GM23248 (cell line): ENCODE results near the gene SARDH. TPM values are rescaled to one million over a fixed set of nuclear protein-coding genes. Genes with fewer than 3 reads are reported as not detected.

Experiments
- DNase-seq: peaks from one replicate; pipeline ENCODE4 v3.0.0-alpha.2; 2015
- H2AFZ ChIP-seq: fragments of 200-600 bp; sonication (generic); 2 replicates; pipeline ENCODE4 v1.6.1; 2016; ENCODE audit warnings: antibody characterized with exemption
- H3F3A ChIP-seq: fragments of 200-600 bp; sonication (generic); 2 replicates; pipeline ENCODE4 v1.6.1; 2016; ENCODE audit warnings: mild to moderate bottlenecking, antibody characterized with exemption, mixed run types; ENCODE audit not compliant: insufficient read depth
- H3K27ac ChIP-seq: fragments of 200-600 bp; sonication (generic); 2 replicates; pipeline ENCODE4 v1.5.1; 2016; ENCODE audit warnings: mild to moderate bottlenecking
- H3K27me3 ChIP-seq: fragments of 200-600 bp; sonication (generic); replicated peaks from 2 replicates; pipeline ENCODE4 v1.6.1; 2016; ENCODE audit warnings: mild to moderate bottlenecking; ENCODE audit not compliant: insufficient read depth
- H3K36me3 ChIP-seq: fragments of 200-600 bp; sonication (generic); 2 replicates; pipeline ENCODE4 v1.6.1; 2016; ENCODE audit warnings: low read depth, mild to moderate bottlenecking
- H3K4me1 ChIP-seq: fragments of 200-600 bp; sonication (generic); 2 replicates; pipeline ENCODE4 v1.6.1; 2016; ENCODE audit warnings: mild to moderate bottlenecking; ENCODE audit not compliant: insufficient read depth
- H3K4me2 ChIP-seq: fragments of 200-600 bp; sonication (generic); one replicate; pipeline ENCODE4 v1.6.1; 2016; ENCODE audit warnings: mild to moderate bottlenecking; ENCODE audit not compliant: unreplicated experiment
- H3K4me3 ChIP-seq: fragments of 200-600 bp; sonication (generic); 2 replicates; pipeline ENCODE4 v1.5.1; 2016; ENCODE audit warnings: mild to moderate bottlenecking
- H3K79me2 ChIP-seq: fragments of 200-600 bp; sonication (generic); 2 replicates; pipeline ENCODE4 v1.6.1; 2016; ENCODE audit warnings: mild to moderate bottlenecking; ENCODE audit not compliant: insufficient read depth
- H3K9ac ChIP-seq: fragments of 200-600 bp; sonication (generic); 2 replicates; pipeline ENCODE4 v1.6.1; 2016; ENCODE audit warnings: mild to moderate bottlenecking
- H3K9me2 ChIP-seq: fragments of 200-600 bp; sonication (generic); 2 replicates; pipeline ENCODE4 v1.6.1; 2016; ENCODE audit warnings: mixed run types, mild to moderate bottlenecking, moderate library complexity; ENCODE audit not compliant: insufficient read depth
- H3K9me3 ChIP-seq: fragments of 200-600 bp; sonication (generic); one replicate; pipeline ENCODE4 v1.6.1; 2017; ENCODE audit warnings: low read depth
- H4K20me1 ChIP-seq: fragments of 200-600 bp; sonication (generic); 2 replicates; pipeline ENCODE4 v1.6.0; 2016; ENCODE audit not compliant: insufficient read depth
- EZH2 ChIP-seq: fragments of 200-600 bp; sonication (generic); IDR thresholded peaks from 2 replicates; pipeline ENCODE4 v1.6.1; 2018; ENCODE audit warnings: antibody characterized with exemption, mild to moderate bottlenecking; ENCODE audit not compliant: insufficient read depth, poor library complexity, severe bottlenecking
- EZH2phosphoT487 ChIP-seq: fragments of 200-600 bp; sonication (generic); IDR thresholded peaks from 2 replicates; pipeline ENCODE4 v1.6.1; 2018; ENCODE audit warnings: antibody characterized with exemption, moderate library complexity, mild to moderate bottlenecking, low read depth; ENCODE audit not compliant: insufficient read depth
- WGBS, 2 experiments: methylation state at CpG; one replicate each; pipeline ENCODE4 v1.1.6; 2015 to 2017; ENCODE audit warnings: low lambda C conversion rate in 2 of 2, low coverage in 1 of 2; ENCODE audit errors: missing lambda C conversion rate in 2 of 2; 5-methylcytosine and 5-hydroxymethylcytosine counted together
- in situ Hi-C: fragments of 300-500 bp; cut with MboI; formaldehyde crosslinking; loops from 2 replicates; pipeline ENCODE4 v1.15.0; 2020
- polyA plus RNA-seq: library from polyadenylated mRNA; unstranded; fragments of >200 nt; fragmentation: Nextera tagmentation; extraction: Ambion mirVana; gene quantifications from 2 replicates; pipeline ENCODE4 v1.2.1, GENCODE V29; 2016
- total RNA-seq: library from RNA; depleted of rRNA; stranded (reverse); fragments of >200 nt; shearing (Covaris generic); gene quantifications from 2 replicates; pipeline ENCODE4 v1.2.3, GENCODE V29; 2014

The SARDH gene
- total and polyA plus RNA-seq, 2 experiments from 2014 or later: 0.16 to 2.4 TPM

DNA sequence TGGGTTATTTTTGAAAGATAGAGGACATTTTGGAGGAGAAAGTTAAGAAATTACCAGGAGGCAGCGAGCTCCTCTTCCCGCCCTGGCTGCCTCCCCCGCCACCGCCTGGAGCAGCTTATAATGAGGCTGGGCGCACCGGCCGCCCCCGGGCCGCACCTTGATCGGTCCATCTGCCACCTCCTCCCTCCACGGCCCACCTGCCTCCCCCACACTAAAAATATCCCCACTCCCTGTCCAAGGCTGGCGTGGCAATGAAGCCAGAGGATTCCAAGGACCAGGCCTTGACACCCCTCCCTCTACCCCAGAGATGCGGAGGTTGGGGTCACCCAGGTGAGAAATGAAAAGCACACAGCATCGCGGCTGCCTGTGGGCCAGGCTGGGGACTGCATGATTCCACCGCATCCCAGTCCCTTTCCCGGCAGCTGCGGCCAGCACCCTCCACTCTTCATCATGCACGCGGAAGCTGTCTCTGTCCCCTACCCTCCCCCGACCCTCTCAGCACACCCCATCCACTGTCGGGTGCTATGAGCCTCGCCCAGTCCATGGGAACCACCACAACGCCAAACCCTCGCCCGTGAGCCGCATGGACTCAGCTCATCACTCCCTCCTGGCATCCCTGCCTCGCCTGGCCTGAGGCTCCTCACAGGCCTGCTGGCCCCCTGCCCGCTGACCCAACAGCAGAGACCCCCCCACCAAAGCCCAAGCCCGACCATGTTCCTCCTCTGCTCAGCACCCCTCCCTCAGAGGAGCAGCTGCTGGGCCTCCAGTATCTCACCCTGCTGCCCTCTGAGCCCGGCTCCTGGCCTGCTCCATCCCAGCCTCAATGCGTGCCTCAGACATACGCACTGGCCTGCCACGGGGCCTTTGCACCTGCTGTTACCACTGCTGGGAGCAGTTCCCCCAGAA, 50.0 kb downstream of the SARDH start:
- 66 to 73% methylated on average over 27 to 34 of the region's 34 CpGs for WGBS, 2 experiments
- H3K27me3 ChIP-seq: peaks cover 2% of the 10 kb centered on the region; the same call in 1 of the 2 replicates
- no peak overlapping the region for H3K27ac ChIP-seq
- H2AFZ ChIP-seq: no peak overlapping the region
- no peak overlapping the region for H3K9ac ChIP-seq
- TF ChIP-seq EZH2phosphoT487 (no peak), EZH2 (no peak)
- H3K9me2 ChIP-seq: no peaks in the 10 kb centered on the region
- no peaks in the 10 kb centered on the region for H3K9me3 ChIP-seq
- H3K4me3 ChIP-seq: no peak overlapping the region
- no peaks in the 10 kb centered on the region for H3K36me3 ChIP-seq
- H4K20me1 ChIP-seq: no peaks in the 10 kb centered on the region
- H3K4me1 ChIP-seq: no peaks in the 10 kb centered on the region
- DNase-seq: no peak
- H3K4me2 ChIP-seq: no peak overlapping the region
- H3K79me2 ChIP-seq: no peaks in the 10 kb centered on the region
- in situ Hi-C loops: no loop called here
- H3F3A ChIP-seq: no peaks in the 10 kb centered on the region

DNA sequence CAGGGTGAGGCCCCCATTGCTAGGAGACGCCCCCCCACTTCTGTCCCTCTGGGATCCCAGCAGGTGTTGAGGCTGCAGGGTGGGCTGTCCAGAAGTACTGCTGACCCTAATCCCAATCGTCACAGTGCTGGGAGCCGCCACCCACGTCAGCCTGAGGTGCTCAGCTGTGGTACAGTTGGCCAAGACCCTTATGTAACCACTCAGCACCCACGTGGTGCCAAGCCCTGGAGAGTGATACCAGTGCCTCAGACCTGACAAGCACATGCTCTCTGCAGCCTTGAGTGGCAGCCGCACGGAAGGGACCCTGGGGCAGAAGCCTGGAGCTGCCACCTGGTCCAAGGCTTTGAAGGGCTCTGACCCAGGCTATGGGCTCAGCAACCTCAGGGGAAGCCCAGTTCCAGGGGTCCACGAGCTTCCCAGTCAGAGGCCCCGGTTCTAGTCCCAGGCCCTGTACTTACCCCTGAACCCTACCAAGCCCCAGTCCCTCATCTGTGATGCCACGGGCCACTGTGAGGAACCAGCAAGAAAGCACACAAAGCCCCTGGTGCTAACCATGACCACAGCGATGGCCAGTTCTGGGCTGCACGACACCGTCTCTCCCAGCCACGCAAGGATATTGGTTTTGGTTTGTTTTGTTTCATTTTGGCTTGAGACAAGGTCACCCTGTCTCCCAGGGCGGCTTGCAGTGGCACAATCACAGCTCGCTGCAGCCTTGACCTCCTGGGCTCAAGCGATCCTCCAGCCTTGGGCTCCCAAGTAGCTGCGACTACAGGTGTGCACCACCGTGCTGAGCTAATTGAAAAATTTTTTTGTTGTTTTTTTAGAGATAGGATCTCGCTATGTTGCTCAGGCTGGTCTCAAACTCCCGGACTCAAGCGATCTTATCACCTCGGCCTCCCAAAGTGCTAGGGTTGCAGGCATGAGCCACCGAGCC, 51.2 kb downstream of the SARDH start:
- H3K4me3 ChIP-seq: no peak overlapping the region
- 73 to 74% methylated on average over 24 of the region's 24 CpGs for WGBS, 2 experiments

DNA sequence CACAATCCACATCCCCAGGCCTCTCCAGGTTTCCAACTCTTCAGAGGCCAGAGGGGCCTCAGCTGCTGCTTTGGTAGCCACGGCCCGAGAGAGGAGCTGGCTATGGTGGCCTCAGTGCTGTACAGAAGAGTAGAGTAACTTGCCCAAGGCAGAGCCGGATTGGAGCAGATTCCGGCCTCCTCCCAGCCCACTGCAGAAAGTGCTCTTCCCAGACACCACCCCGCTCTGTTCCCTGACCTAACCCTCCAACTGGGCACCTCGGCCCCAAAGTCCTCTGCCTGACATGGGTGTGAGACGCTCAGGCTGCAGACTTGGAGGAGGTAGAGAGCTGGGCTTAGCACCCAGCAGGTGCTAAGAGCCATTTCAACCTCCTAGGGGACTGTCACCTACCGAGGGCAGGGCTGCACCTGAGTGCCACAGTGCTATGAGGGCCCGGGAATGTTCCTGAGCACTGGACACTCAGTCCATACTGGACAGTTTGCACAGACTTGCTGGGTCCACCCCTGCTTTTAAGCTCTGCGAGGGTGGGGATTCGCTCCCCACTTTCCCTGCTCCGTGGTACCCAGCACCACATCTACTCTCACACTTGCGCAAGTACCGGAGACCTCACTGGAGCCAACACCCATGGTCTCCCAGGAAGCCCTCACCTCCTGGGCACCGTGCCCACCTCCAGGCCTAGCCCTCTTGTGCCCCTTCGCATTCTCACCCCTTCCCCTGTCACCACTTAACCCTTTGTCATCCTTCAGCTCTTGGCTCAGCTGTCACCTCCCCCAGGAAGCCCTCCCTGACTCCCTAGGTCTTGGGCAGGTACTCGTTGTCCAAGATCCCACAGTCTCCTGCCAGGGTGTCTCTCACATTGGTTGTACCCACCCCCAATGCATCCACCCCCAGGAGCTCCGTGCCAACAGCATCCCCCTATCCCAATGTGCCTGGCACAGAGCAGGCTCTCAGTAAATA, 52.2 kb downstream of the SARDH start:
- H3K9me3 ChIP-seq: no peaks in the 10 kb centered on the region
- no peak overlapping the region for H3K9ac ChIP-seq
- no peak for DNase-seq
- in situ Hi-C loops: no loop called here
- H3K4me2 ChIP-seq: no peak overlapping the region
- TF ChIP-seq EZH2 (no peak), EZH2phosphoT487 (no peak)
- WGBS, 2 experiments: 63 to 64% methylated on average over 18 of the region's 18 CpGs
- H3K27me3 ChIP-seq: peaks cover 2% of the 10 kb centered on the region; the same call in 1 of the 2 replicates
- H3K79me2 ChIP-seq: no peaks in the 10 kb centered on the region
- H3K36me3 ChIP-seq: no peaks in the 10 kb centered on the region
- H3F3A ChIP-seq: no peaks in the 10 kb centered on the region
- H3K4me3 ChIP-seq: no peak overlapping the region
- H3K27ac ChIP-seq: no peak overlapping the region
- no peaks in the 10 kb centered on the region for H3K9me2 ChIP-seq
- H3K4me1 ChIP-seq: no peaks in the 10 kb centered on the region
- H2AFZ ChIP-seq: no peak overlapping the region
- no peaks in the 10 kb centered on the region for H4K20me1 ChIP-seq

More for the DNA sequence above, 51.2 kb downstream of the SARDH start:
- Histone ChIP-seq H3K27me3 (peaks cover 2% of the 10 kb centered on the region; the same call in 1 of the 2 replicates), H3K4me2 (no peak overlapping the region), H3K27ac (no peak overlapping the region), H3K79me2 (no peaks in the 10 kb centered on the region), H3K4me1 (no peaks in the 10 kb centered on the region), H3K9me2 (no peaks in the 10 kb centered on the region), H3K9ac (no peak overlapping the region), H4K20me1 (no peaks in the 10 kb centered on the region), H3K9me3 (no peaks in the 10 kb centered on the region), H3F3A (no peaks in the 10 kb centered on the region), H3K36me3 (no peaks in the 10 kb centered on the region), H2AFZ (no peak overlapping the region)
- TF ChIP-seq EZH2: no peak
- TF ChIP-seq EZH2phosphoT487: no peak
- DNase-seq: no peak
- in situ Hi-C loops: no loop called here
